ENCODE results near the gene CUBN.
"Not testable (repeated sequence)": the region's sequence is repeated elsewhere in the genome, so short reads cannot be mapped to it uniquely, and the experiment has no call there.

Gene CUBN

DNA sequence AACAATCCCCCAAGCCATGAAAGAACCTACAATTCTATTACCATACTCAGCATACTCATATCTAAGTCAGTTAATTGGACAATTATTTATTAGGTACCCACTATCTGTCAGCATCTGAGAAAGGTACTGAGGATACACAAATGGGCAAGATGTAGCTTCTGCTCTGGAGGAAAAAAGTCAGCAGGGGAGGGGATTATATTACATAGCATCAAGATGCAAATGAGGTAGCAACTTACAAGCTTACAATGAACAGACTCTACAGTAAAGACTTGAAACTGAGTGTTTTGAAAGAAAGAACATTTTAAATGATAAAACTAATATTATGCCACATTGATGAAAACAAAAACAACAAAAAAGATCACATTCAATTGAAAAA is 10.8 kb upstream of the CUBN start:
- no peak for DNase-seq

- no peak for DNase-seq
Observed at GRCh38 chr10:17138460-17139042, 8.9 kb upstream of the CUBN start.

DNA sequence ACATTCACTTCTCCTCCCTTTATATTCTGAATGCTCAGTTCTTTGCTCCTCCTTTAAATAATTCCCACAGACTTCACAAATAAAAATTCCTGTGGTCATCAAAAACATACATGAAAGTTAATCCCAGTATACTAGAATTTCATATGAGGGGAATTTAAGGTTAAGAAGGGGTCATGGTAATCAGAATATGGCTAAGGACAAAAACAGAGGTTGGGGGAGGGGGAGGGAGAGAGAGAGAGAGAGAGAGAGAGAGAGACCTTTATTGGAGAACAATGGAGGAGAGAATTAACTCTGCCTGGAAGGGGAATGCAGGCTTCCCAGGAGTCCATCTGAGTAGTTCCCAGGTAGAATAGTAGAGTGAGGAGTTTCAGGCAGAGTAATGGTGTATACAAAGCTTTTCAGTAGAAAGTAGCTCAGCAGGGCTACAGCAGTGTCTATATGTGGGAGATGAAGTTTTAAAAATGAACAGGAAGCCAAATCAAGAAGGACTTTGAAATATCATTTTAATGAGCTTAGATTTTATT is 5.2 kb upstream of the CUBN start:
- DNase-seq, result peak; percentile 39

GRCh38 chr10:17134282-17134681 is 4.7 kb upstream of the CUBN start:
- no peak for DNase-seq

DNA sequence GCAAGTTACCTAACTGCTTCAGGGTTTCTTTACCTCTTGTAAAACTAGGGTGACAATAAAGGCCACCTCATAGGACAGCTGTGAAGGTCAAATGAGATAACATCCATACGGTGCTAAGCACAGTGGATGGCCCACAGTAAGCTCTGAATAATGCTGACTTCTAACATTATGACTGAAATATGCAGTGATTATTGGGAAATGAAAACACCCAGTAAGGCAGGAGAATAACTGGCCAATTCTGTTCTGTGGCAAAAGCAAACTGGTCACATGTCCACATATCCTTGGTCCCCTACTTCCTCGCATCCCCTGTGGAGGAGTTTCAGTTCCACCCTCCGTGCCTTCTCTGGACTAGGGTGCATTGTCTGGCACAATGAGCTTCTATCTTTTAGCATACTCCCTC is 1.4 kb downstream of the CUBN start:
- DNase-seq, result no peak

GRCh38 chr10:17126327-17126726 is 3.3 kb downstream of the CUBN start:
- DNase-seq, result no peak

- peak; percentile 21 for DNase-seq
Observed at GRCh38 chr10:17125206-17125893, 4.3 kb downstream of the CUBN start.

- no peak for DNase-seq
Observed at GRCh38 chr10:17123961-17124360, 5.7 kb downstream of the CUBN start.

DNA sequence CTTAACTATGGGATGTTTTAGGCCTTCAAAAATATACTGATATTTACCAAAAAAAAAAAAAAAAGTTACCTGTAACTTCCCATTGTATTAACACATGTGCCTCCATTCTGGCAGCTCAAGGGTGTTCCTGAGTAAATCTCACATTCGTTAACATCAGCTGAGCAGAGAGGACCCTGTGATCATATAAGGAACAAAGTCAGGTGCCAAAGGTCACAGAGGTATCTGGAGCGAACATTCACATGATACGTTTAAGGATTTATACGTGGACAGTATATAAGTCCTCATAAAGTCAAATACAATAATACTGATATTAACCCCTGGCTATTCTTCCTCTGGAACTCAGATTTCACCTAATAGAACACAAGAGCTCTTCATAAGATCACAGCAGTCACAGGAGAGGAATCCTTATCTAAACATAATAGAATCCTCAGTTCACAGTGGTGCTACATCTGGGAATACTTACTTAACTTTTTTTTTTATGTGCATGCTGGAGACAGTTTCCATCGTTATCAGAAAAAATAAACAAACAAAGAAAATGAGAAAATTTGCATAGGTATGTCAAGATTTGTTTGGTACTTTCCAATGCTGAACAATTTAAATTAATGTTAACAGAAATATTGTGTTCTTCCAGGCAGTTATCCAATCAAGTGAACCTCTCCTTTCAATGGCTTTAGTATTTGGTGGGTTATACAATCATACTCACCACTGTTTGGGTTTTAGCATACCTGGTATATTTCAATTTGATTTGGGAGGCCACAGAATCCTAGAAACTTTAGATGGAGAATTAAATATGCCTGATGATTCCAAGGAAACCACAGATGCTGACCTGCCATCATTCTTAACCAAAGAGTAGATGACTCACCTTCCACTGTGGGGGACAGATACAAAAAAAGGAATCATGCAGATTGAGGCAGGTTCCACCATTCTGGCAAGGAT is 6.6 kb downstream of the CUBN start:
- DNase-seq, result peak; percentile 90

GRCh38 chr10:17122052-17122451 is 7.6 kb downstream of the CUBN start:
- no peak for DNase-seq

DNA sequence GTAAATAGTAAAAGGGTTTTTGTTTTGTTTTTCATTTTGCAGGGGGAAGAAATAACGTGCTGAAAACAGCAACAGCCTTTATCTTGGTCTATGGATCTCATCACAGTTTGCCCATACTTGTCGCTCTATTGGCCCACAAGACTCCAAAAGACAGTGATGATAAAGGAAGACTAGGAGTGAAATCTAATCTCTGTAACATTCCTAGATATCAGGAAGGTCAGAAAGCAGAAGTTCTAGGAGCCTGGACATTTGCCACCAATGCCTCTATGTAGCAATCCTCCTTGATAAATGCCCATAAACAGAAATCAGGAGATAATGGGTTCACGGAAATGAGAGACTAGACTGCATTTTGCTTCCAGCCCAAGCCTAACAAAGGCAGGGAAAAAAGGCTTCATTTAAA is 8.9 kb downstream of the CUBN start:
- no peak for DNase-seq

DNA sequence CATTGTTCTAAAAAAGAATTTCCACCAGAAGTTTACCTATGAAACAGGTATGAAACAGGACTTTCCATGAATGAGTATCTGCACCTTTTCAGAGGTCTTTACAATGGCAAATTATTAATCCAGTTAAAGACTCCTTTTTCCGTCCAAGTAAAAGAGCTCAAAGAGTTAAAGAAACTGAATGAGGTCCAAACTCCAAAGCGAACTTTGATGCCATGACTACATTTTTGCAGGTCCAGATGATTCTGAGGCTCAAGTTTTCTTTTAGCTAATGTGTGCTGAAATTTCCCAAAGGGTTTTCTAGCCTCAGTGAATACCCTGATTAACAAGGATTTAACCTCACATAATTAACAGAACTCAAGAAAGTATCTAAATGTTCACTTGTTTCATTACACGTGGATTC is 9.8 kb downstream of the CUBN start:
- DNase-seq, result no peak

GRCh38 chr10:17116193-17116592 is 13.4 kb downstream of the CUBN start:
- no peak for DNase-seq

DNA sequence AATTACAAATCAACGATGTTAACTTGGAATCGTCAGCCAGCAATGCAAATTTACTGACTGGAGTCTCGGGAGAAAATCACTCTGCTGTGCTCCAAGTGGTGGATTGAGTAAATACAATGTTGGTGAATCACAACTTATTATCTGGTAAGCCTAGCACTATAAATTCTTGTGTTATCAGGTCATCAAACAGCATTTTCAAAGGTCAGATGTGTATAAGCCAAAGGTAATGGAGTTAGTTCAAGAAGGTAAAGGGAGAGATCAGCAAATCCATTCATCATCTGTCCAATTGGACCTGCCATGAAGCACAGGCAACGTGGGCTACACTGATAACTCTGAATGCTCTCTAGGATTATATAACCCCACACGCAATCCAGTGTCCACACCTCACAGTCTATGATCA is 13.9 kb downstream of the CUBN start:
- DNase-seq, result peak; percentile 72

GRCh38 chr10:17114878-17115444 is 14.7 kb downstream of the CUBN start:
- not testable (repeated sequence) for DNase-seq

GRCh38 chr10:17113889-17114540 is 15.6 kb downstream of the CUBN start:
- DNase-seq, result peak; percentile 65

GRCh38 chr10:17113346-17113745 is 16.3 kb downstream of the CUBN start:
- no peak for DNase-seq

DNA sequence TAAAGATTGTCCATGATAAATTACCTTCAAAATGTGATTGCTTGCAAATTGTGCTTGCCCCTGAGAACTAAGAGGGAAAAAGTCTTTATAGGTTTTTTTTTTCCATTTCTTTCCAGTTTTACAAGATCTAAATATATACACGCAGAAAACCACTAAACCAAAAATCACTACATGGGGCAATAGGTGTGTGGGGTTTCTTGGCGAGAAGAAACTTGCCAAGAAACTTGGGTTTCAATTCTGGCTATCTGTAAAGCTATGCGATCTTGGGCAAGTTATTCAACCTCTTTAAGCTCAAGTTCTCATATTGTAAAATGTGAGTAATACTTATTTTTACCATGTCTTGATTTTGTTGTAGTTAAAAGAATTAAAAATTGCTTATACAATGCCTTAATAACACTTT is 17.0 kb downstream of the CUBN start:
- DNase-seq, result no peak

GRCh38 chr10:17109475-17110207 is 20.0 kb downstream of the CUBN start:
- peak; percentile 75 for DNase-seq

DNA sequence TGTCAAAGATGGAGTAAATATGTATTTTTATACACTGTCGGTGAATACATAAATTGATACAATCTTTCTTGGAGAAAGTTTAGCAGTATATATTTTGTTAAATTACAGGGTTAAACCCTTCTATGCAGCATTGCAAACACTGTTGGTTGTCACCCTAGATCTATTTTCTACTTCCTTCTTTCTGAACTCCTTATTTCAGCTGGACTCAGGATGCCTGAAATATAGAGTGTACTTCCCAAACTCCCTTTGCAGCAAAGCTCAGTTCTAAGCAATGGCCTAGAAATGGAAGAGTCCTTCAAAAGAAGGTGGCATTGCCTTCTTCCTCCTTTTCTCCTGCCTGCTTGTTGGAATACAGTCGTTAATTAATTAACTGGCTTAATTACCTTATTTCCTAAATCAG is 20.6 kb downstream of the CUBN start:
- DNase-seq, result no peak

DNA sequence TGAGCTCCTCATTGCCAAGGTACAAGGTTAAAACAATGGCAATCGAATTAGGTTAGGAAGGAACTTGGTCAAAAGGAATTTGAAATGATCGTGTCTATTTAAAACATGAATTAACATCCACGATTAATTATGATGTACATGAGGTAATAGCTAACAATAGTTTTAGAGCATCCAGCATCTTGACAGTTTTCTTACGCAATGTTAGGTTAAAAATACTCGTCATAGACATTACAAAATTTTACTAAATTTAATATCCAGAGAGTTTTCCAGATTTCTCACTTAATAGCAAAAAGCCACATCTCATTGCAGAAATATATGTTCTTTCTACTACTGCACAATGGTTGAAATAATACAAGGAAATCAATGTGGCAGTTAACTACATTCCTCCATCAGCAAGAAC is 22.6 kb downstream of the CUBN start:
- no peak for DNase-seq

- no peak for DNase-seq
Observed at GRCh38 chr10:17101910-17102266, 27.7 kb downstream of the CUBN start.
